ENCODE results near the gene CCDC70.

CCDC70 gene

DNA sequence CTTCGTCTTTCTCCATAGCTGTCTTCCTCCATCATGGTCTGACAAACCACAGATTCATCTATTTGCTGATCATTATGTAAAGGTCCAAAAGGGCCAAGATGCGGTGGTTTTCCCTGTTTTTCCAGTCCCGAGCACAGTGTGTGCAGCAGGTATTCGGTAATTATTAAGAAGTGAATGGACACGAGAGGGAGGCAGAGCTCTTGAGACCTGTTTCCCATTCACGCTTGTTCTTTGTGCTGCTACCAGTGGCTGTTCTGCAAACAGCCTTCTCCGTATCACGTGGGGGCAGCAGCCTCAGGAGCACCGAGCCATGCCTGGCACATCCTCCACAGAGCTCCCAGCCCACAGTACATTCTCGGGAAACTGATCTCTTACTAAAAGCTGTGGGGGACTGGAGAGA, 50.3 kb downstream of the CCDC70 start:
- DNase-seq, result no peak

DNA sequence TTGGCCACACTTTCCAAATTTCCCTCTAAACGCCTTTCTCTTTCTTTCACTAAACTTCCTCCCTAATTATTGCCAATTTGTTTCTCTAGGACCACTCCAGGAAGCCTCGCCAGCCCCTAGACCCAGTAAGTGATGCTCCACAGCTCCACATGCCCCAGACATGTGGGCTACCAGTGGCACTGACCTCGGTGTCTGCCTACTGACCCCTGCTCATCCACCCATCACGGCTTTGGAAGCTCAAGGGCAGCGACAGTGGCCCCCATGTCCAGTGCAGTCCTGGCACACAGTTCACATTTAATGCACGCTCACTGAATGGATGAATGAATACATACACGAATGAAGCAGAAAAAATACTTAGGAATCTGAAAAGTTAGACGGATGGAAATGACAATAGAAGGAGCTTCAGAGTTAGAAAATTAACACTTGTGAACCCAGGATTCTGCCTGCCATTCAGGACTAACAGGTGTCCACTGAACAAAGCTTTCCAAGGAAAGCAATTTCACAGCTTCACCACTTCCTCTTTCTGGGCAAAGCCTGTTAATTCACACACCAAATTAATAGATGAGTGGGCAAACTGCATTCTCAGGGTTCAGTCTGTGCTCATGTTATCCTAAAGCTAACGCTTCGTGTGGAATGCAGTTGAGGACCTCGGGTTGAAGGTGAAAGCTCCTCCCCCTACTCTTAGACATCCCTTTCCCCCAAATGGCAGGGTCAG, 50.9 kb downstream of the CCDC70 start:
- DNase-seq, result no peak

DNA sequence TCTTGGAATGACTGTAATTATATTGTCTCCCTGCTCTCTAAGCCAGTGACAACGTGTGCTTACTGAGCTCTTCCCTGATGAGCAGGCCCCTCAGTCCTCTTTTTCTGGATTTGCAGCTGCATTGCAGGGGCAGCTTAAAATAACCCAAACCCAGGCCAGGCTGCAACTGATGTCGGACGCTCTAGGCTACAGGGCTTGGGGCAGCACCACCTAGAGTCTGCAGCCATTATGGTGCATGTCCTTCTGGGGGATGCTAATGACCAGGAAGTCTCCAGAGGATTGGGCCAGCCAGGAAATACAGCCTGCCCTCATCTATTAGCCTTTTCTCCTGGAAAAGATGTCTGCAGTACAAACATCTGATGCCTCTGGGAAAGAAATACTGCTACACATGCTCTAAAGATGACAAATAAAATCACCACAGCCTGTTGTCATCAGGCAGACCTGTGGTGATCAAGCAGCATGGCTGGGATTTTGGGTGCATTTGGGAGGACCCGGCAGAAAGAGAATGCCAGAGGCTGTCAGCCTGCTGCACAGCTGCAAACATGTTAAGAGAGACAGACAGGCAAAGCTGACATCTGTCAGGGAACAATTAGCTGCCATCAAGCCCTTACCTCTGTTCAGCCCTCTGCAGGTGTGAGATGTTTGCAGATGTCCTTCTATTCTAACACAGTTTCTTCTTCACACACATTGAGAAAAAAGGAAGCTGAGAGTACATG, 51.8 kb downstream of the CCDC70 start:
- no peak for DNase-seq

DNA sequence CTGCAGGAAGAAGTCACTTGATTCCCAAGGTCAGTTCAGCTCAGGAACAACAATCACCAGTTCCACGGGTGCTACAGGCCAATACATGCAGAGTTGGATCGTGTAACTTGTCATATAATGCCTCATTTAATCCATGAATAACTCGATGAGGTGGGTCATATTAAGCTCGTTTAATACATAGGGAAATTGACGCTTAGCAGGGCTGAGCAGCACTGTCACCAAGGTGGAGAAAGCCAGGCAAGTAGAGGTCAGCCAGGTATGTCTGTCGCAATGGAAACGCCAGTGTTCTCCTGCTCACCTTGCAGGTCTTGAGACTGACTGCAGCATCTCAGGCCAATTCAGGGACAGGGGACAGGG, 52.3 kb downstream of the CCDC70 start:
- DNase-seq, result no peak
